ENCODE results near the gene ABCA7. TPM values are rescaled to one million over a fixed set of nuclear protein-coding genes. Genes with fewer than 3 reads are reported as not detected.

ABCA7 gene
- total RNA-seq, 1 donor from 2014 or later, result 2.0 TPM

GRCh38 chr19:1001538-1002166 is 38.3 kb upstream of the ABCA7 start:
- peak; percentile 79 to 86 for DNase-seq (ENCODE audit: low spot score in 2 of 2)
- no peak for FAIRE-seq

GRCh38 chr19:1002600-1002999 is 37.3 kb upstream of the ABCA7 start:
- FAIRE-seq, result no peak
- DNase-seq (ENCODE audit: low spot score in 2 of 2), result no peak

- FAIRE-seq, result no peak
- no peak for DNase-seq (ENCODE audit: low spot score in 2 of 2)
These were observed 36.6 kb upstream of the ABCA7 start for GRCh38 chr19:1003283-1003682.

- FAIRE-seq (no peak), DNase-seq (ENCODE audit: low spot score in 2 of 2) (no peak)
These were observed 35.6 kb upstream of the ABCA7 start for GRCh38 chr19:1004204-1004802.

- no peak for FAIRE-seq
- no peak for DNase-seq (ENCODE audit: low spot score in 2 of 2)
These were observed 34.9 kb upstream of the ABCA7 start for GRCh38 chr19:1004803-1005664.

- DNase-seq (ENCODE audit: low spot score in 2 of 2) (no peak), FAIRE-seq (no peak)
These were observed 33.1 kb upstream of the ABCA7 start for GRCh38 chr19:1006711-1007398.

- no peak for DNase-seq (ENCODE audit: low spot score in 2 of 2)
- no peak for FAIRE-seq
These were observed 32.3 kb upstream of the ABCA7 start for GRCh38 chr19:1007399-1008251.

DNA sequence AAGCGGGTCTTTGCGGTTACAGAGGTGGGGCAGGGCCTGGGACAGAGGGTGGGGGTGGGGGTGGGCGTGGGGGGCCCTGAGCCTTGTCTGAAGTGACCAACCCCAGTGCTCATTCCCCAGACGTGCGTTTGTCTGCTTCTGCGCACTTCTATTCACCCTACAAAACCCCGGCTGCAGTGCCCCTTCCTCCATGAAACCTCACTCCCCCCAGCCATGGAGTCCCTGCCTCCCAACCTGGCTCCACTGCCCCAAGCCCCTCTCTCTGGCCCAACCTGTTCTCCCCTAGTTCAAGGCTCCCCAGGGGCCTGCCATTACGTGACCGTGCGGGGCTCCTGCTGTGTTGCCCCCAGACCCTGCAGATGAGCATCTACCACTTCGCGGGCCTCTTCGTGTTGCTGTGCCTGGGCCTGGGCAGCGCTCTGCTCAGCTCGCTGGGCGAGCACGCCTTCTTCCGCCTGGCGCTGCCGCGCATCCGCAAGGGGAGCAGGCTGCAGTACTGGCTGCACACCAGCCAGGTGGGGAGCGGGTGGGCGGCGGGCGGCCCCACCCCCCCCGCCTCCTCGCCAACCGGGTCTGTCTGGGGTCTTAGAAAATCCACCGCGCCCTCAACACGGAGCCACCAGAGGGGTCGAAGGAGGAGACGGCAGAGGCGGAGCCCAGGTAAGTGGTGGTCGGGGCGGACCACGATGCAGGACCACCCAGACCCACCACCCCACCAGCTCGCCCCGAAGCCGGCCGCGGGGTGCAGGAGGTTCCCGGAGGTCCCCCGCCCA is 31.5 kb upstream of the ABCA7 start:
- no peak for FAIRE-seq

GRCh38 chr19:1009041-1009980 is 30.6 kb upstream of the ABCA7 start:
- FAIRE-seq (no peak), DNase-seq (ENCODE audit: low spot score in 2 of 2) (no peak)

More for the DNA sequence above, 31.5 kb upstream of the ABCA7 start:
- DNase-seq (ENCODE audit: low spot score in 2 of 2), result no peak

DNA sequence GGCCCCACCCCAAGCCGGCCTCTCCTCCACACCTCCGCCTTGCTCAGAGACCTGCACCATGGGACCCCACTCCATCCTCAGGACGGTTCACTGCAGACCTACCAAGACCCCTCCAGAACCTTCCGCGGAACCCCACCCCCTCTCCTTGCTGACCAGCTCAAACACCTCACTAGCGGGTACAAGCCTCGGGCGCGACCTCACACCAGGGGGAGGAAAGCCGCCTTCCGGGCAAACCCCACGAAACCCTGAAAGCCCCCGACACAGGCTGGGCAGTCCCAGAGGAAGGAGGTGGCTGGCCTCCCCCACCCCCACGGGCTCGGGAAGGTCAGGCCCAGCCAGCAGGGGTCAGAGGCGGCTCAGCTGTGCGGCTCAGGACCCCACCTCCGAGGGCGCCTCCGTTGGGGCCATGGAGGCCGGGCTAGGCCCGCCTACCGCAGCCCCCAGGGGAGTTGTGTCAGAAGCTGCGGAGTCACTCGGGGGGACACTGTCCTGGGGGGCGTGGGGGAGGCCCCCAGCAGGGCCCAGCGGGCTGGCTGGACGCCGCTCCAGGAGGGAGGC is 29.8 kb upstream of the ABCA7 start:
- FAIRE-seq, result no peak
- no peak for DNase-seq (ENCODE audit: low spot score in 2 of 2)

GRCh38 chr19:1010586-1011510 is 29.1 kb upstream of the ABCA7 start:
- no peak for FAIRE-seq

GRCh38 chr19:1011831-1012333 is 28.0 kb upstream of the ABCA7 start:
- no peak for DNase-seq (ENCODE audit: low spot score in 2 of 2)

More at GRCh38 chr19:1010586-1011510, 29.1 kb upstream of the ABCA7 start:
- no peak for DNase-seq (ENCODE audit: low spot score in 2 of 2)

GRCh38 chr19:1012334-1012733 is 27.6 kb upstream of the ABCA7 start:
- DNase-seq (ENCODE audit: low spot score in 2 of 2) (no peak), FAIRE-seq (no peak)

More at GRCh38 chr19:1011831-1012333, 28.0 kb upstream of the ABCA7 start:
- FAIRE-seq, result no peak

GRCh38 chr19:1013218-1013617 is 26.7 kb upstream of the ABCA7 start:
- no peak for DNase-seq (ENCODE audit: low spot score in 2 of 2)
- no peak for FAIRE-seq

- FAIRE-seq, result no peak
These were observed 25.5 kb upstream of the ABCA7 start for GRCh38 chr19:1014161-1015060.

More at GRCh38 chr19:1014161-1015060, 25.5 kb upstream of the ABCA7 start:
- no peak for DNase-seq (ENCODE audit: low spot score in 2 of 2)
